Measurements from ENCODE around the gene EHBP1.
"Not testable (repeated sequence)": the region's sequence is repeated elsewhere in the genome, so short reads cannot be mapped to it uniquely, and the experiment has no call there.

Gene EHBP1

DNA sequence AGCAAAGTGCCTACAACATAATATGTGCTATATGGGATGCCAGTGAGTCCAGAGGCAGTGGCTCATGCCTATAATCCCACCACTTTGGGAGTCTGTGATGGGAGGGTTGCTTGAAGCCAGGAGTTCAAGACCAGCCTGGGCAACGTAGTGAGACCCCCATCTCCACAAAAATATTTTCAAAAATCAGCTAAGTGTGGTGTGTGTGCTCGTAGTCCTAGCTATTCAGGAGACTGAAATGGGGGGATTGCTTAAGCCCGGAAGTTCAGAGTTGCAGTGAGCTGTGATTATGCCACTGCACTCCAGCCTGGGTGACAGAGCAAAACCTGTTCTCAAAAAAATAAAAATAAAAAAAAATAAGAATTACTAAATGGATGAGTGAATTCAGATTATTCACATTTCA, 368.5 kb downstream of the EHBP1 start:
- DNase-seq (ENCODE audit: low spot score): no peak

- DNase-seq (ENCODE audit: low spot score): not testable (repeated sequence)
These were observed 368.9 kb downstream of the EHBP1 start for GRCh38 chr2:63074399-63074798.

DNA sequence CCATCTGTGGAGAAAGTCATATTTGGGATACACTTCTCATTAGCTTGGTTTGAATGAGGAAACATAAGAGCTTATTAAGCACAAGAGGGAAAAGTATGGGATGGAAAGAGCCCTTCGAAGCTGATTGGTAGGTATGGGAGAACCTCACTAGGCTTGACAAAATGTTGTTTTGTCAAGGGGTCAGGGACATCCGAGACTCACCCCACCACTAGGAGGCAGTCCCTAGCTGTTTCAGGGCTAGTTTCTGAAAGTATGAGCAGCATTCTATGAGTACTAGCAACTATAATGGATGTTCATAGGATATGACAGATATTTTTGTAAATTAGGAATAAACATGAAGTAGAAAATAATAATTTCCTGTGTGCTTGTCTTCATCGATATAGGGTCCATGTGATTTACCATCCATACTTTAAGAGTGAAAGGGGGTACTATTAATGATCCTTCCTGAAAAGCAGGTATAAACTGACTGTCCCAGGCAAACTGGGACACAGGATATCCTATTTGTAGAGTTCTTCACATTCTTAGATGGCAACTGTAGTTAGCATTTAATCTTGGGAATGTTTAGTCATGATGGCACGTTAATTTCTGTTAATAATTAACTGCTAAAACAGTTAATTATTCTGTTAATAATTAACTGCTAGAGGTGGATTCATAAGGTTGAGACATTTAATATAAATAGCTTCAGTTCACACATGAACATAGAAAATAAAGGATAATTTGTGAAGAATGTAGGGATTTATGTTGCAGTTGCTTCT, 373.5 kb downstream of the EHBP1 start:
- peak; percentile 26 for DNase-seq (ENCODE audit: low spot score)

GRCh38 chr2:63081404-63081803, 375.9 kb downstream of the EHBP1 start:
- DNase-seq (ENCODE audit: low spot score): no peak

GRCh38 chr2:63086687-63087086, 381.2 kb downstream of the EHBP1 start:
- no peak for DNase-seq (ENCODE audit: low spot score)

DNA sequence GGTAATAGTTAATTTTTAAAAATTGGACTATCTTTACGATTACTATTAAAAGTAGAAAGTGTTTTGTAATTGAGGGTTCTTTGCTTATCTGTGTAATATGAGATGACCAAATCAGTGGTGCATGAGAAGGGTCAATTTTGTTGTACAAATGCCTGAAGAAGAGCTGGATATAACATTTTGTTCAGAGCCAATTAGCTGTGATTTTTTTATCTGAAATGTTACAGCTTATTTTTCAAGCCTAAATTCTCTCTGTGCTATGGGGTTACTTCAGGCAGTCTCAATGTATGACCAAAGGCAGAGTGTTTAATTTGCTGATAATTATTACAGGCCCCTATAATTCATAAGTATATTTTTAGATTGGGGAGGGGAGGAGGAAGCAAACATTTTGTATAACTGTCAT, 386.9 kb downstream of the EHBP1 start:
- DNase-seq (ENCODE audit: low spot score): no peak

GRCh38 chr2:63092857-63093256, 387.3 kb downstream of the EHBP1 start:
- DNase-seq (ENCODE audit: low spot score): no peak

DNA sequence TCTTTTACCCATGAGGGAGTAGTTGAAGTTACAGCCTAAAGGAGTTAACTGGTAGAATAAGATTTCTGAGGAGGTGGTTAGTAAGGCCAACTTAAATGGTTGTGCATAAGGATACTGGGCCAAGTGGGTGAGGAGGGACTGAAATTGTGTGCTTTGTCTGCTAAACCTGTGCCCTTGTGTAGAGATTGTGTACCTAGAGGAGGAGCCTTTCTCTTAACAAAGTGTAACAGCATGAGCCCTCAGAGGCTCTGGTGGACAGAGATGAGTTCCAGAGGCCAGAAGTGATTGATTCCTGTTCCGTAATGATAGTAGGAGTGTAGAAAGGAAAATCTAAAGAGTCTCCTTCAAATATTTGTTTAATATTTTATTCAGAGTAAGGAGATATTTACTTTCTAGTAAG, 388.0 kb downstream of the EHBP1 start:
- no peak for DNase-seq (ENCODE audit: low spot score)

Measured in cerebellar cortex (tissue), 1 donor.